Stimulated activated CD4-positive, alpha-beta T cell treated with anti-CD3 and anti-CD28 coated beads, Interleukin-1b, Interleukin-23, amount 100 ng/mL, for 4 hours (primary cell): ENCODE measurements around the gene EXOC3L2.

Source experiments
- DNase-seq, 2 donors: peaks; one replicate each; pipeline ENCODE4 v3.0.0-alpha.2; 2020; ENCODE audit warnings: low read depth in 2 of 2

EXOC3L2 gene

DNA sequence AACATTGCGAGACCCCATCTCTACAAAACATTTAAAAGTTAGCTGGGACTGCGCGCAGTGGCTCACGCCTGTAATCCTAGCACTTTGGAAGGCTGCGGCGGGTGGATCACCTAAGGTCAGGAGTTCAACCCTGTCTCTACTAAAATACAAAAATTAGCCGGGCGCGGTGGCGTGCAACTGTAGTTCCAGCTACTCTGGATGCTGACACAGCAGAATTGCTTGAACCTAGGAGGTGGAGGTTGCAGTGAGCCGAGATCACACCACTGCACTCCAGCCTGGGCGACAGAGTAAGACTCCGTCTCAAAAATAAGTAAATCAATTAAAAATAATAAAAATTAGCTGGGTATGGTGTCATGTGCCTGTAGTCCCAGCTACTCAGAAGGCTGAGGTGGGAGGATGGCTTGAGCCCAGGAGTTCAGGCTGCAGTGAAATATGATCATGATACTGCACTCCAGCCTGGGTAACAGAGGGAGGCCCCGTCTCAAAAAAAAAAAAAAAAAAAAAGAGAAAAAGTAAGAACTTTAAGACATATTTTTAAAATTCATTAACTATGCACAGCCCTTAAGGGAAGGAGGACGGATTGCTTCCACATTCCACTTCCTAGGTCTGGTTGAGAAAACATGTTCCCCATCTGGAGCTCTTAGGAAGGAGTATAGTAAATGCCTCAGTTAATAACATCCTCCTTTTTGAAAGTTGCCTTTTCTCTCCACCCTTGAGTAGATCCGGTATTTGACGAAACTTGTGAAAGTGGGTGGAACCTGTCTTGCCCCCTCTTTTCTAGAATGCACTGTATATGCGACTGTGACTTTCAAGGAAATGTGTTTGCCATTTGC is 26.1 kb downstream of the EXOC3L2 start:
- no peak for DNase-seq

DNA sequence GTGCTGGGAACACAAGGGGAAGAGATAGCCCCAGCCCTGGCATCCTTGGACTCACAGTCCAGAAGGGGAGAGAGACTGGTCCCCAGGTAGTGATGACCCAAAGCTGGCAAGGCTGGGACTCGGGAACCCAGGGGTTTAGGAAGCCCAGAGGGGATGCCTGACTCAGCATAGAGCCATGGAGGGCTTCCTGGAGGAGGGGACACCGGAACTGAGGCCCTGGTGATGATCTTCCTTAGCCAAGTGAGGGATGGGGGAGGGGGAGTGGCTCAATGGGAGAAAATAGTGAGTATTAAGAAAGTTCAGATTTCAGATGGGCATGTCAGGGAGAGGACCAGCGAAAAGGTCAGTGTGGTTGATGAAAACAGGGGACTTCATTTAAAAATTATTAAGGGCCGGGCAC is 26.8 kb downstream of the EXOC3L2 start:
- DNase-seq, result no peak

DNA sequence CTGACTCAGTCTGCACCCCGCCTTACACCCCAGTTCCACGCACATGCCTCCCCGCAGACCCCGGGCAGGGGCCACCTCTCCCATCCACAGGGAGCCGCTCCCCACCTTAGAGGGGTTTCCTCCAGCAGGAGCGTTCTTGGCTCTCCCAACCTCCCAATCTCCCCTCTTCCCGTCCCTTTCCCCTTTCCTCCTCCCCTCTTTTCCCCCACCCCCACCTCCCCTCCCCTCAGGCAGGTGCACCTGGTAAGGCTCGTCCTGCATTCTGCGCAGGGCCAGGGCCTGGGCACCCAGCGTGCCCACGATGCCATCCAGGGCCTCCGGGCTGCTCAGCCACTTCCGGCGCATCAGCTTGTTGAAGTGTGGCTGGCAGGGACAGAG is 27.3 kb downstream of the EXOC3L2 start:
- DNase-seq, result no peak

DNA sequence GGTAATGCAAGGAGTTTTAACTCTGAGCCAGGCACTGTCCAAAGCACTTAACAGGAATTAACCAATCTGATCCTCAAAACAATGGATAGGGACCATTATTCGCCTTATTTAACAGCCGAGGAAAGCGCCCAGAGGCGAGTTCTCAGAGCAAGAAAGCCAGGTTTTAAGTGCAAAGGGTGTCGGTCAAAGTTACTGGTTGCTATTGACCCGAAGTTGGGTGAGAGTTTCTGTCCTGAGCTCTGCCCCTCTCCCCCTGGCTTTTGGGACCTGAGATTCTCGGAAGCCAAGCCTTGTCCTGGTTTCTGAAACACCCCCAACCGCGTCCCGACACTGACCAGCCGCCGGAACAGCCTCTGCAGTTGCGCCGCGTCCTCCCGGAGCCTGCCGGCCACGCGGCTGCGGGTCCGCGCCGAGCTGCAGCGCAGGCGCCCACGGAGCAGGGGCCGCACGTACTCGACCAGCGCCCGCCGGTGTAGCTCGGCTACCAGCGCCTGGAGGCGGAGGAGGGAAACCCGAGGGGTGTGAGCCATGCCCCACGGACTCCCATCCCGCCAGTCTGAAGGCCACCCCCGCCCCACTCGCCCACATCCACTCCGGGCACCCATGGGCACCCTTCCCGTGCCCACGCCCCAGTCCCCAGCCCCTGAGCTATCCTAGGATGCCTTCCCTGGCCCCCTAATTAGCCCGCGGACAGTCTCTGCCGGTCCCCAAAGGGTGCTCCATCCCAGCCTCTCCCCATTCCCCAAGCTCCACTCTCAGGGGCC is 27.8 kb downstream of the EXOC3L2 start:
- DNase-seq, result no peak

- DNase-seq, result no peak
Measured at GRCh38 chr19:45216667-45217066, 28.5 kb downstream of the EXOC3L2 start.

DNA sequence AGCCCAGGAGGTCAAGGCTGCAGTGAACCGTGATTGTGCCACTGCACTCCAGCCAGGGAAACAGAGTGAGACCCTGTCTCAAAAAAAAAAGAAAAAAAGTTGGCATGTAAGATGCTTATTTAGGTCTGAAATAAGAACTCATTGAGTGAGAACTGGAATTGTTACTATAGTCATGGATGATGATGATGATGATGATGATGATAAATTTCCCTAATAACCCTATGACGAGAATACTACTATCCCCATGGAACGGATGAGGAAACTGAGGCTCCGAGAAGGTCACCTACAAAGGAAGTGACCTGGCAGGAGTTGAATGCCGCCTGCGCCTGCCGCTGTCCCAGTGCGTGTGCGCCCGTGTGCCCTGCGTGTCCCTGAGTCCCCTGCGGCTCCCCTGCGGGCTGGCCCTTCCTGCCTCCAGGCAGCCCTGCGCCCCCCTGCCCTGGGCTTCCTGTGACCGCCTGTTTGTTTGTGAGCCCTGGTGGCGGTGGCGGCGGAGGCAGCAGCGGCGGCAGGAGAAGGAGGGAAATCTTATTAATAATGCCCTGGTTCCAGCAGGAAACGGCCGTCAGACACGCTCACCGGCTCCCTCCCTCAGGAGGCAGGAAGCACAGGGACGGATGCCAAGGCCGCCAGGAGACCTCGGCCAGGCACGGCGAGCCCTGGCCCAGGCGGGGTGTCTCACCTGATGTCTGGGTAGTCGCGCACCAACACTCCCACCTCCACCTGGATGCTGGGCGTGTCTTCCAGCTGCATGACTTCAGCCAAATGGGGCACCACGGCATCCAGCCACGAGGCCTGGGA is 29.6 kb downstream of the EXOC3L2 start:
- DNase-seq, result no peak

DNA sequence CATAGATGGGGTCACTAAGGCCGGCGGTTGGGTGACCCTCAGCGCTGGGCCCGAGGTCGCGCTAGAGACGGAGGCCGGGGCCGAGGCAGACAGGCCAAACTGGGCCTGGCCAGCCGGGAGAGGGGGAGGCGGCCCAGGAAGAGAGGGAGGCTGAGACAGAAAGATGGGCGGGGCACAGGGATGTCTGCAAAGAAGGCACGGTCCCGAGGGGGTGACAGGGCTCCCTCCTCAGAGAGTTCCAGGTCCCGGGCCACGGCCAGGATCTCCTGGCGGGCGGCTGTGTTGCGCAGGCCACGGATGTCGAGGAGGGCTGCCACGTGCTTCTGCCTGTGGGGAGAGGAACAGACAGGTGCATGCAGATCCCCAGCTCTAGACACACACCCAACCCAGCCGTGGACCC is 32.2 kb downstream of the EXOC3L2 start:
- no peak for DNase-seq

DNA sequence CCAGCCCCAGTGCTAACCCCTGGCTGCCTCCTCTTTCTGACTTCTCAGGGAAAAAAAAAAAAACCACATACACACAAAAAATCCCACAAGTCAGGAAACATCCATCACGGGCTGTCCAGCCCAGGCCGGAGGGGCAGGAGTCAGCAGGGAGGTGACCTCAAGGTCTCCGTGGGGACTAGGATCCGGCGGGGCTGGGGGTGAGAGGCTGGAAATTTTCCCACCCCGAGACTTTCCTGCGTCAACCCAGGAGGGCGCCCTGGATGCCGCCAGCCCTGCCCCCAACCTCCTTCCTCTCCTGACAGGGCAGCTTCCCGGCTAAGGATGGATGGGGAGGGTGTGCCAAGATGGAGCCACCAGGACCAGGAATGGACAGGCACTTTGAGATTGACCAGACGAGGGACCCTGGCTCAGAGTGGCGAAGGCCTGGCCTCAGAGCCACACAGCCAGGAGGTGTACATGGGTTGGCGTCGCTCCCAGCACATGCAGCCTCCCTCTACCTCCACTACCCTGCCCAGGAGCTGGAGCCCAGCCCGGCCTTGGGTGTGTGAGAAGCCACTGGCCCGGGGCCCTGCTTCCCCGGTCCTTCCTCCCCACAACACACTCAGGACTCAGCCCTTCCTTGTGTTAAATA is 33.3 kb downstream of the EXOC3L2 start:
- no peak for DNase-seq

- no peak for DNase-seq
Measured at GRCh38 chr19:45206328-45206727, 38.9 kb downstream of the EXOC3L2 start.

DNA sequence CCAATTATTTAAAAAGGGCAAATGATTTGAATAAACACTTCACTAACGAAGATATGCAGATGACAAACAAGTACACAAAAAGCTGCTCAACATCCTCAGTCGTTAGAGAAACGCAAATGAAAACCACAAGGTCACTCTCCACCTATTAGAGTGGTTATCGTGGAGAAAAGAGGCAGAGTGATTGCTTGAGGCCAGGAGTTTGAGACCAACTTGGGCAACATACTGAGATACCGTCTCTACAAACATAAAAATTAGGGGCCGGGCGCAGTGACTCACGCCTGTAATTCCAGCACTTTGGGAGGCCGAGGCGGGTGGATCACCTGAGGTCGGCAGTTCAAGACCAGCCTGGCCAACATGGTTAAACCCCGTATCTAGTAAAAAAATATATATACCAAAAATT is 39.4 kb downstream of the EXOC3L2 start:
- no peak for DNase-seq

DNA sequence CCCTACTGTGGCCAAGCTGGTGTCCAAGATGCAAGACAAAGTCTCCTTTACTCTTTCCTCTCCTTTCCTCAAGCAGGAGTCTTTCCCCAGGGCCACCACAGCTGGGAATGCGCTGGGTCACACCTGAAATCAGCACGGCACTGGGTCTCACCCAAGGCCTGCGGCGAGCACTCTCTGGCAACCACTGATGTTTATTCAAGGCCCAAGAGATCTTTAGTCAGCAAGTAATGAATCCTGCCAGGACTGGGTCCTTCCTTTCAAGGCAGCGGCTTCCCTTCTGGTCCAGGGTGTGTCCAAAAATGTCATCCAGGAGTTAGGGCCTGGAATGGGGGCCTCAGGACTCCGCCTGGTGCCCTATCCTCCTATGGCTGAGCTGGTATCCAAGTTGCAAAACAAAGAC is 42.6 kb downstream of the EXOC3L2 start:
- DNase-seq, result no peak

GRCh38 chr19:45200568-45200967 is 44.6 kb downstream of the EXOC3L2 start:
- no peak for DNase-seq

- no peak for DNase-seq
Measured at GRCh38 chr19:45195764-45196163, 49.4 kb downstream of the EXOC3L2 start.

DNA sequence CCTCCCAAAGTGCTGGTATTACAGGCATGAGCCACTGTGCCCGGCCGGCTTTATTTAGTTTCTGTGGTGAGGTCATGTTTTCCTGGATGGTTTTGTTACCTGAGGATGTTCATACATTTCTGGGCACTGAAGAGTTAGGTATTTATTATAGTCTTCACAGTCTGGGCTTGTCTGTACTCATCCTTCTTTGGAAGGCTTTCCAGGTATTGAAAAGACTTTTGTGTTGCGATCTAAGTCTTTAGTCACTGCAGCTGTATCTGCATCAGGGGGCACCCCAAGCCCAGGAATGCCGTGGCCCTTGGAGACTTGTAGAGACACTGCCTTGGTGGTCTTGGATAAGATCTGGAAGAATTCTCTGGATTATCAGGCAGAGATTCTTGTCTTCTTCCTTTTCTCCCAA is 53.8 kb downstream of the EXOC3L2 start:
- DNase-seq, result no peak

GRCh38 chr19:45189971-45190370 is 55.2 kb downstream of the EXOC3L2 start:
- DNase-seq, result no peak

DNA sequence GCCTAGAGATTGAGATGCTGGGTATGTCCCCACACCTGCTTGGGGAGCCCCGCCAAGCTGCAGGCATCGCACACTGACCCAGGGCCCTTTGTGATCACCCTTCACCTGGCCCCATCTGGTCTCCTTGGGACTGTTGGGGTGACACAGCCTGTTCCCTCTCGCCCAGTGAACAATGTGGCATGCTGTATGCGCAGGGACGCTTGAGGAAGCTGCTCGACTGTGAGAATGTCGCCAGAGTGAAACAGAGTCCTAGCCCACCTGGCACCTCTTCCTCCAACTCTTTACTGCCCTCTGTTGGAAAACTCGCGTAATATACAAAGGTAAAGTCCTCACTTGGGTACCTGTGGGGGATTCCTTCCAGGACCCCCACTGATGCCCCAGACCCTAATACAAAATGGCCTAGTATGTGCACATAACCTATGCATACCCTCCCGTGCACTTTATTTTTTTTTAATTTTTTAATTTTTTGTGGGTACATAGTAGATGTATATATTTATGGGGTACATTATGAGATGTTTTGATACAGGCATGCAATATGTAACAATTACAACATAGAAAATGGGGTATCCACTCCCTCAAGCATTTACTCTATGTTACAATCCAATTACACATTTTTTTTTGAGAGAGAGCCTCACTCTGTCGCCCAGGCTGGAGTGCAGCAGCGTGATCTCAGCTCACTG is 57.6 kb downstream of the EXOC3L2 start:
- no peak for DNase-seq

- no peak for DNase-seq
Measured at GRCh38 chr19:45186509-45187334, 58.5 kb downstream of the EXOC3L2 start.

- DNase-seq, result no peak
Measured at GRCh38 chr19:45184115-45184514, 61.1 kb downstream of the EXOC3L2 start.

- DNase-seq, result no peak
Measured at GRCh38 chr19:45182758-45183157, 62.4 kb downstream of the EXOC3L2 start.

DNA sequence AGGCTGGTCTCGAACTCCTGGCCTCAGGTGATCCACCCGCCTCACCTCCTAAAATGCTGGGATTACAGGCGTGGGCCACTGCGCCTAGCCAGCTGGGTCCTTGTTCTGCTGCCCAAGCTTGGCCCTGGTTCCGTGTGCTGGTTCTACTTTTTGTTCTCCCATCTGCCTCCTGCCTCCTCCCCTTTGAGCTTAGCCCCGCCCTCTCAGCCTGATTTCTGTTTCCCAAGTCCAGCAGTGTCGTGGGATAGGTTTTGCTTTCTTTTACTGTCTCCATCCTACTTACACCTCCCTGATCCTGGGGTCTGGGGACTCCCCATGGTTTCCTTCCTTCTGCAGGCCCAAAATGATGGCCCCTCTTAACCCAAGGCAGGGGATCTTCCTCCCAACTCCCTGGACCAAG is 64.3 kb downstream of the EXOC3L2 start:
- no peak for DNase-seq
